H1 (cell line): ENCODE data around the gene ATP1A1. TPM values are rescaled to one million over a fixed set of nuclear protein-coding genes. Genes with fewer than 3 reads are reported as not detected.
A peak's percentile ranks its signal among the peaks of the same experiment; 100 is the strongest.

Experiments
- CTCF ChIA-PET: fragments of 300-600 bp; sonication (Branson Sonifier 250); formaldehyde crosslinking; loops from one replicate; lab custom pipeline; 2021; ENCODE audit not compliant: partially characterized antibody; lab: Charles Lee
- POLR2A ChIA-PET: fragments of 300-600 bp; sonication (Branson Sonifier 250); formaldehyde crosslinking; loops from one replicate; lab custom pipeline; 2021; ENCODE audit warnings: inconsistent platforms; ENCODE audit not compliant: partially characterized antibody; lab: Charles Lee
- DNase-seq, 2 experiments: peaks; one replicate each; pipeline versions ENCODE4 v3.0.0 to v3.0.0-alpha.2; 2010 to 2022; ENCODE audit warnings: low spot score in 2 of 2, low read depth in 1 of 2, mixed read lengths in 1 of 2
- FAIRE-seq: peaks from 2 replicates; lab custom pipeline; 2011; peaks lifted over from hg19 to GRCh38; lab: Jason Lieb, UNC
- H2AFZ ChIP-seq: 2 replicates; pipeline ENCODE4 v1.8.1; 2012; ENCODE audit warnings: low read length, inconsistent platforms
- H2AK5ac ChIP-seq: 2 replicates; pipeline ENCODE4 v1.6.1; 2013; ENCODE audit warnings: low read depth, low read length
- H2BK120ac ChIP-seq: replicated peaks from 2 replicates; pipeline ENCODE3; 2013; ENCODE audit warnings: low read depth, low read length, inconsistent platforms
- H2BK12ac ChIP-seq: 2 replicates; pipeline ENCODE4 v1.6.1; 2013; ENCODE audit warnings: low read depth, low read length
- H2BK15ac ChIP-seq: 2 replicates; pipeline ENCODE4 v1.6.1; 2013; ENCODE audit warnings: low read length
- H2BK20ac ChIP-seq: 2 replicates; pipeline ENCODE4 v1.6.1; 2013; ENCODE audit warnings: low read length
- H2BK5ac ChIP-seq: 2 replicates; pipeline ENCODE4 v1.6.1; 2013; ENCODE audit warnings: low read depth, low read length
- H3K14ac ChIP-seq: 2 replicates; pipeline ENCODE4 v1.6.1; 2013; ENCODE audit warnings: inconsistent platforms; ENCODE audit not compliant: insufficient read length
- H3K18ac ChIP-seq: 2 replicates; pipeline ENCODE4 v1.6.1; 2013; ENCODE audit warnings: low read length; ENCODE audit errors: extremely low read depth
- H3K23ac ChIP-seq: 2 replicates; pipeline ENCODE4 v1.6.1; 2013; ENCODE audit warnings: inconsistent platforms; ENCODE audit not compliant: insufficient read length
- H3K23me2 ChIP-seq: 2 replicates; pipeline ENCODE4 v1.6.1; 2013; ENCODE audit warnings: low read depth, low read length
- H3K27ac ChIP-seq: 2 replicates; pipeline ENCODE4 v1.6.1; 2011; ENCODE audit warnings: low read depth, low read length, inconsistent platforms
- H3K27me3 ChIP-seq, 4 experiments: replicated peaks in 1 of 4; 1 replicate in 1 of 4; 2 replicates in 3 of 4; pipeline versions ENCODE4 v1.6.1 to v1.8.1; 2011 to 2013; ENCODE audit warnings: low read length in 3 of 4, mild to moderate bottlenecking in 3 of 4, inconsistent platforms in 2 of 4, mixed read lengths in 2 of 4, moderate library complexity in 1 of 4; ENCODE audit not compliant: control insufficient read depth in 3 of 4, insufficient read depth in 3 of 4; ENCODE audit errors: extremely low read depth in 1 of 4
- H3K36me3 ChIP-seq, 4 experiments: 2 replicates each; pipeline versions ENCODE4 v1.6.1 to v1.8.1; 2011 to 2013; ENCODE audit warnings: mild to moderate bottlenecking in 4 of 4, low read length in 3 of 4, moderate library complexity in 2 of 4, control low read depth in 1 of 4, inconsistent platforms in 1 of 4; ENCODE audit not compliant: insufficient read depth in 4 of 4, control insufficient read depth in 2 of 4
- H3K4ac ChIP-seq: replicated peaks from 2 replicates; pipeline ENCODE3; 2013; ENCODE audit warnings: low read length, low read depth, mixed read lengths, inconsistent platforms; ENCODE audit not compliant: insufficient read length
- H3K4me1 ChIP-seq, 4 experiments: replicated peaks in 1 of 4; 1 replicate in 1 of 4; 2 replicates in 3 of 4; pipeline versions ENCODE4 v1.6.1 to v1.8.1; 2011 to 2013; ENCODE audit warnings: low read length in 3 of 4, inconsistent platforms in 2 of 4, mixed read lengths in 1 of 4; ENCODE audit not compliant: insufficient read depth in 4 of 4, control insufficient read depth in 3 of 4
- H3K4me2 ChIP-seq, 2 experiments: 2 replicates each; pipeline versions ENCODE4 v1.6.1 to v1.8.1; 2011 to 2013; ENCODE audit warnings: low read depth in 2 of 2, low read length in 2 of 2, control low read depth in 1 of 2, inconsistent platforms in 1 of 2, mild to moderate bottlenecking in 1 of 2; ENCODE audit not compliant: insufficient read depth in 1 of 2
- H3K4me3 ChIP-seq, 4 experiments: fragments of 200-600, 300-600 bp in 1 of 4; sonication (generic), shearing (Covaris generic), sonication (Bioruptor Twin) in 1 of 4; 2 replicates each; pipeline versions ENCODE4 v1.5.1 to v1.8.1; 2011 to 2016; ENCODE audit warnings: low read length in 4 of 4, low read depth in 3 of 4, control low read depth in 2 of 4, inconsistent platforms in 2 of 4, mild to moderate bottlenecking in 2 of 4, mixed read lengths in 1 of 4, moderate library complexity in 1 of 4; ENCODE audit not compliant: insufficient read depth in 2 of 4; ENCODE audit errors: extremely low read depth in 1 of 4
- H3K56ac ChIP-seq: replicated peaks from 2 replicates; pipeline ENCODE3; 2013; ENCODE audit warnings: low read depth, mild to moderate bottlenecking, mixed read lengths, low read length, inconsistent platforms; ENCODE audit not compliant: insufficient read length
- H3K79me1 ChIP-seq: 2 replicates; pipeline ENCODE4 v1.6.1; 2013; ENCODE audit warnings: low read depth, low read length, control low read depth
- H3K79me2 ChIP-seq, 2 experiments: 2 replicates each; pipeline versions ENCODE4 v1.6.1 to v1.8.1; 2012 to 2013; ENCODE audit warnings: low read length in 2 of 2, mild to moderate bottlenecking in 2 of 2, inconsistent platforms in 1 of 2; ENCODE audit not compliant: insufficient read depth in 2 of 2, control insufficient read depth in 1 of 2
- H3K9ac ChIP-seq, 4 experiments: replicated peaks in 1 of 4; 1 replicate in 1 of 4; 2 replicates in 3 of 4; pipeline versions ENCODE4 v1.6.1 to v1.8.1; 2011 to 2013; ENCODE audit warnings: low read depth in 3 of 4, low read length in 3 of 4, control low read depth in 2 of 4, mild to moderate bottlenecking in 2 of 4, moderate library complexity in 2 of 4, inconsistent platforms in 1 of 4; ENCODE audit errors: extremely low read depth in 1 of 4
- H3K9me3 ChIP-seq, 2 experiments: 2 replicates each; pipeline versions ENCODE4 v1.6.1 to v1.8.1; 2012 to 2013; ENCODE audit warnings: mild to moderate bottlenecking in 2 of 2, moderate library complexity in 2 of 2, control low read depth in 1 of 2, inconsistent platforms in 1 of 2, low read depth in 1 of 2, low read length in 1 of 2, mixed read lengths in 1 of 2; ENCODE audit not compliant: insufficient read depth in 2 of 2
- H4K20me1 ChIP-seq, 2 experiments: replicated peaks in 1 of 2; 2 replicates each; pipeline versions ENCODE3 to v1.8.1; 2011 to 2013; ENCODE audit warnings: inconsistent platforms in 2 of 2, low read length in 2 of 2, mild to moderate bottlenecking in 1 of 2; ENCODE audit not compliant: insufficient read depth in 2 of 2, control insufficient read depth in 1 of 2
- H4K5ac ChIP-seq: 2 replicates; pipeline ENCODE4 v1.6.1; 2013; ENCODE audit warnings: low read length, low read depth, mixed read lengths, inconsistent platforms; ENCODE audit not compliant: insufficient read length
- H4K8ac ChIP-seq: 2 replicates; pipeline ENCODE4 v1.8.0; 2013; ENCODE audit warnings: mild to moderate bottlenecking, moderate library complexity, low read length, inconsistent platforms; ENCODE audit not compliant: insufficient read depth; ENCODE audit errors: extremely low read depth
- H4K91ac ChIP-seq: replicated peaks from 2 replicates; pipeline ENCODE3; 2013; ENCODE audit warnings: low read length, mixed read lengths, inconsistent platforms; ENCODE audit not compliant: insufficient read length
- CEBPB ChIP-seq: IDR thresholded peaks from 2 replicates; pipeline ENCODE4 v1.6.1; 2012; ENCODE audit warnings: low read depth, low read length
- E2F6 ChIP-seq: IDR thresholded peaks from 2 replicates; pipeline ENCODE4 v1.6.1; 2012; ENCODE audit warnings: inconsistent platforms
- EP300 ChIP-seq, 2 experiments: IDR thresholded peaks; 1 replicate in 1 of 2; 2 replicates in 1 of 2; pipeline ENCODE4 v1.6.1; 2011 to 2012; ENCODE audit warnings: low read depth in 2 of 2, low read length in 2 of 2, mild to moderate bottlenecking in 2 of 2, borderline replicate concordance in 1 of 2, inconsistent platforms in 1 of 2, moderate library complexity in 1 of 2
- FOSL1 ChIP-seq: IDR thresholded peaks from 2 replicates; pipeline ENCODE4 v1.6.1; 2011; ENCODE audit warnings: mild to moderate bottlenecking, low read depth, low read length, moderate library complexity; ENCODE audit not compliant: insufficient read depth
- MAFK ChIP-seq: IDR thresholded peaks from 2 replicates; pipeline ENCODE4 v1.6.1; 2012; ENCODE audit warnings: low read depth, mild to moderate bottlenecking, improper control_type of control experiment, low read length
- MAX ChIP-seq: IDR thresholded peaks from 2 replicates; pipeline ENCODE4 v1.6.1; 2012; ENCODE audit warnings: inconsistent platforms
- SAP30 ChIP-seq: fragments of 300-600 bp; sonication (generic); IDR thresholded peaks from 2 replicates; pipeline ENCODE4 v1.7.1; 2012; ENCODE audit warnings: low read length, moderate library complexity, mild to moderate bottlenecking, inconsistent platforms; ENCODE audit not compliant: insufficient read depth, insufficient replicate concordance
- USF2 ChIP-seq: IDR thresholded peaks from 2 replicates; pipeline ENCODE4 v1.6.1; 2011; ENCODE audit warnings: low read length, improper control_type of control experiment
- WGBS, 2 experiments: shearing (Covaris generic) in 1 of 2; methylation state at CpG; one replicate each; pipeline versions ENCODE4 v1.1.6 to v1.1.7; 2013 to 2015; ENCODE audit warnings: low lambda C conversion rate in 2 of 2, mixed read lengths in 2 of 2, inconsistent platforms in 1 of 2, low coverage in 1 of 2, missing lambda C conversion rate in 1 of 2; ENCODE audit not compliant: insufficient replicate concordance in 2 of 2, insufficient coverage in 1 of 2, insufficient read length in 1 of 2; ENCODE audit errors: extremely low coverage in 1 of 2, missing lambda C conversion rate in 1 of 2; 5-methylcytosine and 5-hydroxymethylcytosine counted together
- polyA plus RNA-seq, 7 experiments: library from polyadenylated mRNA; depleted of rRNA in 3 of 7; stranded (reverse) in 5 of 7; unstranded in 2 of 7; fragments of >200 nt in 5 of 7; fragments of 200-250 nt in 2 of 7; gene quantifications; 1 replicate in 5 of 7; 2 replicates in 1 of 7; 4 replicates in 1 of 7; pipeline versions ENCODE4 v1.2.1 to v1.2.3, GENCODE V29; 2011 to 2013; ENCODE audit warnings: missing spikeins in 2 of 7, mixed read lengths in 2 of 7
- total RNA-seq: library from RNA; stranded (reverse); fragmentation: NEBNext Ultra II Directional; extraction: Animal tissue kit (Norgen Biotek cat#: 25700); gene quantifications from 2 replicates; pipeline ENCODE4 v1.2.1, GENCODE V29; 2021

The ATP1A1 gene
- total and polyA plus RNA-seq, 2 of the 8 experiments (the other 6 are each of a cell fraction or from before 2014, with no cell fraction given) = 222 to 325 TPM

- peak; percentile 53 to 92 for DNase-seq
- Histone ChIP-seq H3K27me3 (no peaks in the 10 kb centered on the region), H2BK5ac (peak overlapping the region; percentile 82), H3K9ac (peak overlapping the region; percentile 76 to 91 (median 86)), H2AK5ac (no peak overlapping the region), H4K20me1 (no peaks in the 10 kb centered on the region), H3K4me2 (peak overlapping the region; percentile 83 to 89), H3K79me2 (no peaks in the 10 kb centered on the region), H3K4ac (peak overlapping the region; percentile 76), H2AFZ (peak overlapping the region; percentile 98), H3K23me2 (peaks cover 7% of the 10 kb centered on the region), H4K8ac (peak overlapping the region; percentile 90; the same call in 1 of the 2 replicates), H2BK12ac (peak overlapping the region; percentile 62; the same call in 1 of the 2 replicates), H3K14ac (no peak overlapping the region), H3K23ac (no peak overlapping the region), H3K56ac (peak overlapping the region; percentile 19), H3K18ac (peak overlapping the region; percentile 65; the same call in 1 of the 2 replicates), H4K5ac (peak overlapping the region; percentile 85), H4K91ac (peak overlapping the region; percentile 75), H2BK120ac (peak overlapping the region; percentile 7), H3K79me1 (no peaks in the 10 kb centered on the region), H3K9me3 (no peaks in the 10 kb centered on the region), H2BK15ac (0 out of 2 replicates have a peak overlapping the region, but pooled peaks have one; percentile 36), H2BK20ac (no peak overlapping the region), H3K4me3 (peak overlapping the region; percentile 68 to 95 (median 82)), H3K27ac (peak overlapping the region; percentile 24; the same call in 1 of the 2 replicates), H3K4me1 (peaks cover 0 to 11% (median 6%) of the 10 kb centered on the region in 4 experiments; a peak in 6 of 7 replicates), H3K36me3 (no peaks in the 10 kb centered on the region)
- CTCF ChIA-PET = interaction anchor here (0.7 to 7.1 kb wide), 14 partner anchors 11 to 280 kb away, joined by 3 to 85 read pairs (median 4); no protein-coding TSS in a partner anchor
- WGBS, 2 experiments = 6% methylated on average over 42 of the region's 48 CpGs; no CpG with 5 or more reads in 1 of the 2 experiments
- POLR2A ChIA-PET = interaction anchor here (0.8 to 4.6 kb wide), 10 partner anchors 9 to 252 kb away, joined by 3 to 23 read pairs (median 4); partner anchors contain the start of gene ATP1A1
- no peak for FAIRE-seq
- TF ChIP-seq MAFK = no peak
- TF ChIP-seq FOSL1 = no peak
- TF ChIP-seq MAX = peak; percentile 38; the same call in 1 of the 2 replicates
- TF ChIP-seq E2F6 = no peak
- TF ChIP-seq EP300 (IDR thresholded peaks at IDR 0.05; ENCODE audit: borderline replicate concordance in 1 of 2, low read depth in 2 of 2, low read length in 2 of 2) = no peak
- no peak for TF ChIP-seq CEBPB
- TF ChIP-seq SAP30 = no peak
- TF ChIP-seq USF2 = no peak
Observed at GRCh38 chr1:116418091-116418830, 45.2 kb downstream of the ATP1A1 start.
